HCT116 (cell line): Measurements from ENCODE around the gene SPOP.

Source experiments
- EZH2phosphoT487 ChIP-seq: fragments of 200-600 bp; IDR thresholded peaks from 2 replicates; pipeline ENCODE4 v1.6.1; 2018; ENCODE audit warnings: antibody characterized with exemption, borderline replicate concordance
- FOSL1 ChIP-seq: IDR thresholded peaks from 2 replicates; pipeline ENCODE4 v1.6.1; 2012; ENCODE audit warnings: low read depth
- POLR2AphosphoS5 ChIP-seq: IDR thresholded peaks from 2 replicates; pipeline ENCODE4 v1.6.1; 2011; ENCODE audit warnings: mild to moderate bottlenecking, low read depth, low read length, moderate library complexity
- RAD21 ChIP-seq: IDR thresholded peaks from 2 replicates; pipeline ENCODE4 v1.6.1; 2012; ENCODE audit warnings: low read depth, mild to moderate bottlenecking
- SRF ChIP-seq: IDR thresholded peaks from 2 replicates; pipeline ENCODE4 v1.6.1; 2012; ENCODE audit warnings: low read depth
- YY1 ChIP-seq: IDR thresholded peaks from 2 replicates; pipeline ENCODE4 v1.6.1; 2011; ENCODE audit warnings: low read length, low read depth, moderate library complexity, mild to moderate bottlenecking; ENCODE audit not compliant: insufficient replicate concordance; ENCODE audit errors: extremely low read depth
- TF ChIP-seq, protein P1 (sequence below), 3 experiments: fragments of 200-600 bp in 1 of 3; sonication (generic) in 1 of 3; IDR thresholded peaks in 2 of 3; conservative IDR thresholded peaks in 1 of 3; 2 replicates each; pipeline ENCODE4 v1.5.1; 2012 to 2017; ENCODE audit warnings: low read depth in 2 of 3, low read length in 2 of 3, antibody characterized with exemption in 1 of 3, borderline replicate concordance in 1 of 3, control low read depth in 1 of 3, mild to moderate bottlenecking in 1 of 3, mixed read lengths in 1 of 3, mixed run types in 1 of 3, moderate library complexity in 1 of 3; ENCODE audit not compliant: insufficient read depth in 1 of 3
- TF ChIP-seq, protein P2 (sequence below): IDR thresholded peaks from 2 replicates; pipeline ENCODE4 v1.6.1; 2012

DNA sequence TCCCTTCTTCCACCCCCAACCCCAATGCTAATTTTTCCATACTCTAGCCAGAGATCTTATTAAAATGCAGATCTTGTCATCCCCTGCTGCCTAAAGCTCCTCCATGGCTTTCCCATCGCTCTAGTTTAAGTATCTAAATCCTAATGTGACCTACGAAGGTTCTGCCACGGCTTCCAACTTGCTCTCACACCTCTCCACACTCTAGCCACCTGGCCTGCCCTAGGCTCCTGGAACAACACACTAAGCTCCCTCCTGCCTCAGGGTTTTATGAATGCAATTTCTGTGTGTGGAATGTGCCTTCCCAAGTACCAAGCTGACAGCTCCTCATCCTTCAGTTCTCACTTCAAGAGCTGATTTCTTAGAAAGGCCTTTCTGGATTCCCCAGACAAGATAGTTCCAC, 85.6 kb downstream of the SPOP start:
- TF ChIP-seq, protein P1, sequence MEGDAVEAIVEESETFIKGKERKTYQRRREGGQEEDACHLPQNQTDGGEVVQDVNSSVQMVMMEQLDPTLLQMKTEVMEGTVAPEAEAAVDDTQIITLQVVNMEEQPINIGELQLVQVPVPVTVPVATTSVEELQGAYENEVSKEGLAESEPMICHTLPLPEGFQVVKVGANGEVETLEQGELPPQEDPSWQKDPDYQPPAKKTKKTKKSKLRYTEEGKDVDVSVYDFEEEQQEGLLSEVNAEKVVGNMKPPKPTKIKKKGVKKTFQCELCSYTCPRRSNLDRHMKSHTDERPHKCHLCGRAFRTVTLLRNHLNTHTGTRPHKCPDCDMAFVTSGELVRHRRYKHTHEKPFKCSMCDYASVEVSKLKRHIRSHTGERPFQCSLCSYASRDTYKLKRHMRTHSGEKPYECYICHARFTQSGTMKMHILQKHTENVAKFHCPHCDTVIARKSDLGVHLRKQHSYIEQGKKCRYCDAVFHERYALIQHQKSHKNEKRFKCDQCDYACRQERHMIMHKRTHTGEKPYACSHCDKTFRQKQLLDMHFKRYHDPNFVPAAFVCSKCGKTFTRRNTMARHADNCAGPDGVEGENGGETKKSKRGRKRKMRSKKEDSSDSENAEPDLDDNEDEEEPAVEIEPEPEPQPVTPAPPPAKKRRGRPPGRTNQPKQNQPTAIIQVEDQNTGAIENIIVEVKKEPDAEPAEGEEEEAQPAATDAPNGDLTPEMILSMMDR (IDR thresholded peaks at IDR 0.05 in 2 of 3, conservative IDR thresholded peaks at IDR 0.05 in 1 of 3; ENCODE audit: borderline replicate concordance in 1 of 3, insufficient read depth in 1 of 3, low read depth in 2 of 3, low read length in 2 of 3), result no peak
- TF ChIP-seq, protein P2, sequence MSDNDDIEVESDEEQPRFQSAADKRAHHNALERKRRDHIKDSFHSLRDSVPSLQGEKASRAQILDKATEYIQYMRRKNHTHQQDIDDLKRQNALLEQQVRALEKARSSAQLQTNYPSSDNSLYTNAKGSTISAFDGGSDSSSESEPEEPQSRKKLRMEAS, result no peak
- TF ChIP-seq RAD21, result no peak
- TF ChIP-seq FOSL1, result no peak
- TF ChIP-seq EZH2phosphoT487, result no peak
- no peak for TF ChIP-seq YY1
- TF ChIP-seq SRF, result no peak
- no peak for TF ChIP-seq POLR2AphosphoS5
